HuH-7.5 (cell line): ENCODE results near the gene KCNH5.

ENCODE experiments used
- DNase-seq: peaks from one replicate; pipeline ENCODE4 v3.0.0; 2011; ENCODE audit warnings: low spot score

Gene KCNH5

GRCh38 chr14:62743560-62743959 lies 301.7 kb downstream of the KCNH5 start:
- no peak for DNase-seq

DNA sequence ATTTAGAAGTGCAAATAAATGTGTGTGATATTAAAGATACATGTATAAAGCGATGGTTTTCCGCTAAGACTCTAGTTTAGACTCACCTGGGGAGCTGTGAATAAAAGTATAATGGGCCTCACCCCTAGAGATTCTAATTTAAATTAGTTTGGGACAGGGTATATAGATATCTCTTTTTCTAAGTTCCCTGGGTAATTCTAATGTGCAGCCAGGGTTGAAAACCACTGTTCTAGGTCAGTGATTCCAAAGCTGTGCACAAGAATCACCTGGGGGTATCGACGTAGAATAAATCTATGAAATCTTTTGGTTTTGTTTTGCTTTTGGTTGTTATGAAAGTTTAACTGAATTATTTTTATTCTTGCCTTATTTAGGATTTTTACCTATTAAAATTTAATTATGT lies 302.1 kb downstream of the KCNH5 start:
- DNase-seq = no peak

DNA sequence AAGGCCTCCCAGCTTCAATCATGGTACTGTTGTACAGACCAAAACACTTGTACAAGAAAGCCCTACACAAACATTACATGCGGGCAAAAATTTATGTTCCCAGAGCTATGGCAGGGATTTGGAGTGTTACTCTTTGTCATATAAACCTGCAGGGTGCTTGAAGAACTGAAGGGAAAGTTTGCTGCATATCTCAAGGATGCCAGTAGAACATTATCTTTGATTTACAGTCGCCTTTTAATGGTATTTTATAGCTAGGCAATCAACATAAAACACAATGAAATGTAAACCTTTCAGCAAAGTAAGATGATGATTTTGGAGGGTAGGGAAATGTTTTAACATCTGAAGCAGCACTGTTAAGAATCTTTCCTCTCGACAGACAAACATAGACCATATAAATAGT lies 305.6 kb downstream of the KCNH5 start:
- no peak for DNase-seq

DNA sequence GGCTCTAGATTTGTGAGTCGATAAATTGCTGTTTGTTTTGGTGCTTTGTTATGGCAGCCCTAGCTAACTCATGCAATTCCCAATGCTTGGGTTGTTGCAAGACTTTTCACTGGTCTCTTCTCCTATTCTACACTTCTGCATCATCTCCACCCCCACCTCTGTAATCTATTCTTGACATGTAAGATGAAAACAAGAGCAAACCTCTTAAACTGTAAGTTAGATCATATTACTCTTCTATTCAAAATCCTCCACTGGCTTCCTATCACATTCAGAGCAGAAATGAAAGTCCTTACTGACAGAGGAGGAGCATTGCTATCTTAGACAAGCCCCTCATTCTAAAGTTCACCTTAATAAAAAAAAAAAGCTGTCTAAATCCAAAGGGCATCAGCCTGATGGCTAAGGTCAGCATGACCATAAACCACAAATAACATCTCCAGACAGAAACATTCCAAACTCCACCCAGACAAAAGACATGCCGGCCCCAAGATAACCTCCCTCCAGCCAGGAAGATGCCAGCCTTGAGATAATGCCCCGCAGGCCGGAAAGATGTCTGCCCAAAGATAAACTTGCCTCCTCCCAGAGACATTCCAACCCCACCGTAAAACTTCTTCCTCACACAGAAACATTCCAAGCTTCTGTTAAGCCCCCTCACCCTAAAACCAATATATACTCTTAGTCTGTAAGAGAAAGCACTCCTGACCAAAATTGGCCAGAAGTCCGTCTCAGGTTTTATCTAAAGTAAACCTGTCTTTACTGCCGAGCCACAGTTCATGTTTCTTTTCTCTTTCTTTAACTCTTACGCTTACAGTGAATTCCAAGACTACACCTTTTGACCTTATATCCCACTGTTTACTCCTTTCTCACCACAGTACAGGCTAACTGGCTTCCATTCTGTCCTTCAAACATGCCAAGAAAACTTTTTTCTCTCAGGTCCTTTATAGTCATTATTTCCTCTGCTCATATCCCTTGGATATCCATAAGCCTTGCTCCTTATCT lies 308.9 kb downstream of the KCNH5 start:
- DNase-seq = no peak

DNA sequence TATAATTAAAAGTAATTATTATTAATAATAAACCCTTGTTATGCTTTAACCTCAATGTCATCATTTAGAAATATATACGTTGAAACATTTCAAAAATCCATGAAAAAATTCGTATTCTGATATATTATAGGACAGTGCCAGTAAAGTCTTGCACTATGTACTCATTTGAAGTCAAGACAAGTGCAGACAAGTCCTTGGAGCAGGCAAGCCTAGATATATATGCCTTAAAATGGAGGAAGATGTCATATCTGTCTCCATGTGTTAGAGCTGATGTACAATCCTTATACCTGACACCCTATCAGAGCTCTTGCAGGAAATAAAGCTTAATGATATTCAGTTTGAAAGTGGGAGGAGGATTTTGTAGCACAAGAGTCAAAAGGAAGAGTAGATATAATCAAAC lies 310.4 kb downstream of the KCNH5 start:
- no peak for DNase-seq

- no peak for DNase-seq
Observed at GRCh38 chr14:62722406-62722805, 322.9 kb downstream of the KCNH5 start.

GRCh38 chr14:62718629-62719028 lies 326.6 kb downstream of the KCNH5 start:
- DNase-seq = no peak

GRCh38 chr14:62711351-62712023 lies 333.8 kb downstream of the KCNH5 start:
- DNase-seq = no peak

- DNase-seq = no peak
Observed at GRCh38 chr14:62710811-62711210, 334.4 kb downstream of the KCNH5 start.

- no peak for DNase-seq
Observed at GRCh38 chr14:62709773-62710172, 335.5 kb downstream of the KCNH5 start.

GRCh38 chr14:62706217-62706616 lies 339.0 kb downstream of the KCNH5 start:
- DNase-seq = no peak

- DNase-seq = no peak
Observed at GRCh38 chr14:62697461-62697860, 347.8 kb downstream of the KCNH5 start.

GRCh38 chr14:62696929-62697328 lies 348.3 kb downstream of the KCNH5 start:
- no peak for DNase-seq

DNA sequence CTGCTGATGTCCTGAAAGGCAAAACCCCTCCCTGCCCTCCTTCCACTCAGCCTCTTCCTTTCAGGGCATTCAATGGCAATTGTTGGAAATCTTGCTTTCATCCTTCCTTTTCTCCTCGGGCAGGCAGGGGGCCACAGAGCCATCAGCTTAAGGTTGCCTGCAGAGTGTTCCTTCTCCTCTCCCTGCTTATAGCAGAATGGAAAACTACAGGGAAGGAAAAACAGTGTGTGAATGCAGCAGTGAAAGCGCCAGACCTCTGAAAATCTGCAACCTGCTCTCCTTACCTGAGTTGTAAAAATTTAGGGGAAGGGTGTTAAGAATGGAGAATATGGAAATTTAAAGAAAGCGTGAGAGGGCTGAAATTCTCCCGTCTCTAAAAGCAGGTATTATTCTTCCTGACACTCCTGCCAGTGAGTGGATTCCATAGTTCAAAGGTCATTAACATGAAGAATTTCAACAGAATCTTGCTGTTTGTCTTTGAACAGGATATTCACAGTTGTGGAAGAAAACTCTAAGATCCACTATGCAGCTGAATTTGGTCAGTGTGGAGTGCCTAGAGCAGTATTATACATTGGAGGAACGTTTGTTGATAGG lies 348.8 kb downstream of the KCNH5 start:
- DNase-seq = no peak

DNA sequence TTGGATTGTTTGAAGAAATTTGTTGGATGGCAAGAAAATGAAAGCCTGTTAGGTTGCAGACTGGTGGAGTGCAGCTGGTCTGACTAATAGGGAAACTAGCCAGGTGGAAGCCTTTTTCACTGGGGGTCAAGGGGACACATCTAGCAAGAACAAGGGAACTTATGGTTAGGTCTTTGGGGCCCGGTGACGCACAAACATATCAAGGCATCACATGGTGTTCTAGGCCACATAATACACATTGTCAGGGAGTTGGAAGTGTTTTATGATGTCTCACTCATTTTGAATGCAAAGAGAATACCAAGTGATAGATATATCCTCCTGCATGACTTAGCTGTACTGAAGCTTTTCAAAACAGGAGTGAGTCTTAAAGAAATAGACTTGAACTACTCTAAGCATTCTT lies 351.2 kb downstream of the KCNH5 start:
- no peak for DNase-seq

- no peak for DNase-seq
Observed at GRCh38 chr14:62692490-62693106, 352.7 kb downstream of the KCNH5 start.

DNA sequence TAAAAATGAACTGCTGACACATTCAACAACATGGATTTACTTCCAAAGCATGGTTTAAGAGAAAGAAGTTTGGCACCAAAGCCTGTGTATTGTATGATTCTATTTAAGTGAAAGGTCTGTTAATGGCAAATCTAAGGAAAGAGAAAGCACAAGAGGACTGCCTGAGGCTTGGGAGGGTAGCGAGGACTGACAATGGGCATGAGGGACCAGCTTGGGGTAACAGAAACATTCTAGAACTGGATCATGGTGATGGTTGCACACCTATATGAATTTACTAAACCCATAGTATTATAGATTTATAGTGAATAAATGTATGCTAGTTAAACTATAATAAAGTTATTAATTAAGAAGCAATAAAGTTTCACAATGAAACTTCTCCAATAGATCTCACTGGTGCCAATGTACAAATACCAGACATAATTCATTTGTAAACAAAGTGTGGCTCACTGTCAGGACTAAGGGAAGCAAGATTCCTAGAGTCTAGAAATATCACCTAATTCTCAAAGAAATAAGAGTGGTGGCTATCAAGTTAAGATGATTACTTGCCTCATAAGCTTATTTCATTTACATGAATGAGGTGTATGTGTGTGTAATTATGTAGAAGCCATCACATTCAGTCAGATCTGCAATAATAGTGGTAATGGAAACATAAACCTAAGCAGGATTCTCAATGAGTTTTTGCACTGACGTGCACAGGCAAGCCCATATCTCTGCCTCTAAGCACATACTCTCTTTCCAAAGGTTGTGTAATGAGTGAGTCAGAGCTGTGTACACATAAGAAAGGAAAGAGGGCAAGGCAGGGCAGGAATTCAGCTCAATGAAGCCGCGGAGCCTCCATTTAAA lies 353.4 kb downstream of the KCNH5 start:
- peak; percentile 24 for DNase-seq

DNA sequence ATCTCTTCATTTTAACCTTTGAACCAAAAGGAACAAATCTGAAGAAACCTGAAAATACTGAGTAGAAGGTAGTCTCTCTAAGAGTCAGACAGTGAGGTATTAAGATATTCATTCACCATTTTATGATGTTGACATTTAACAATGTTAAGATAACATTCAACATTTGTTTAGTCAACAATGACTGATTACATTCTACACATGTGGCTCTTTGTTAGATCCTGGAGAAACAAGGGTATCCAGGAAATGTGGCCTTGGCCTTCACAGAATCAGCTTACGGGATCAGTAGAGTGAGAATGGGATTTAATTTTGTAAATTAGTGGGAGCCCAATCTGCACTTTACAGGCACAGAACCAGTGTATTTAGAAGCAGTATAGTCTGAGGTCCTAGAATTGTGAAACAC lies 355.5 kb downstream of the KCNH5 start:
- no peak for DNase-seq

GRCh38 chr14:62687818-62688217 lies 357.4 kb downstream of the KCNH5 start:
- no peak for DNase-seq

DNA sequence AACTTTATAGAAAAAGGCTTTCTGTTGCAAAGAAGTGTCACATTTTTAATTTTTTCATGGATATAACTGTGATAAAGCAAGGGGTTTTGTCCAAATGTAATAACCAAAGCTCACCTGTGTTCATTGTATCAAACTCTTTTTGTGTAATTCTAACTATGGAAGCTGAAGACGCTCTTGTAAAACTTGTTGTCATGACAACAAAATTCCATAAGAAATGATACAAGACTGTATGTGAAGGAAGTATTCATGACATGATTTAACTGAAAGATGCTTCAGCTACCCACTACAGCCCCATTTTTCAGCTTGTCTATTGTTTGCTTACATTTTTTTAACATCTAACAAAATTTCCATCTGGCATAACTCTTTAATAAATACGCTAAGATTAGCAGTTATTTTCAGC lies 360.9 kb downstream of the KCNH5 start:
- DNase-seq = no peak

GRCh38 chr14:62682208-62682607 lies 363.1 kb downstream of the KCNH5 start:
- DNase-seq = no peak
